Stimulated activated CD4-positive, alpha-beta T cell treated with anti-CD3 and anti-CD28 coated beads, Interleukin-4, amount 100 ng/mL, for 1 hour (primary cell): ENCODE data around the gene HEATR1.
"Not testable (repeated sequence)": the region's sequence is repeated elsewhere in the genome, so short reads cannot be mapped to it uniquely, and the experiment has no call there.

Experiments
- DNase-seq: peaks from one replicate; pipeline ENCODE4 v3.0.0-alpha.2; 2020

The HEATR1 gene

DNA sequence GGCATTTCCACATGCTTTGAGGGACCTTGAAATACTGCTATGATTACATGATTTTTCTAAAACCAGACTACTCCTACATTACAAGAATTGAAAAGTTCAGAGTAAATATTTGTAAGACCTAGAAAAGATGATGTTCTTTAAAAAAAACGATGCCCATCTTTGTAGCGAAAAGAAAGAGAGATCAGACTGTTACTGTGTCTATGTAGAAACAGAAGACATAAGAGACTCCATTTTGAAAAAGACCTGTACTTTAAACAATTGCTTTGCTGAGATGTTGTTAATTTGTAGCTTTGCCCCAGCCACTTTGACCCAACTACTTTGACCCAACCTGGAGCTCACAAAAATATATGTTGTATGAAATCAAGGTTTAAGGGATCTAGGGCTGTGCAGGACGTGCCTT is 100.0 kb downstream of the HEATR1 start:
- not testable (repeated sequence) for DNase-seq

DNA sequence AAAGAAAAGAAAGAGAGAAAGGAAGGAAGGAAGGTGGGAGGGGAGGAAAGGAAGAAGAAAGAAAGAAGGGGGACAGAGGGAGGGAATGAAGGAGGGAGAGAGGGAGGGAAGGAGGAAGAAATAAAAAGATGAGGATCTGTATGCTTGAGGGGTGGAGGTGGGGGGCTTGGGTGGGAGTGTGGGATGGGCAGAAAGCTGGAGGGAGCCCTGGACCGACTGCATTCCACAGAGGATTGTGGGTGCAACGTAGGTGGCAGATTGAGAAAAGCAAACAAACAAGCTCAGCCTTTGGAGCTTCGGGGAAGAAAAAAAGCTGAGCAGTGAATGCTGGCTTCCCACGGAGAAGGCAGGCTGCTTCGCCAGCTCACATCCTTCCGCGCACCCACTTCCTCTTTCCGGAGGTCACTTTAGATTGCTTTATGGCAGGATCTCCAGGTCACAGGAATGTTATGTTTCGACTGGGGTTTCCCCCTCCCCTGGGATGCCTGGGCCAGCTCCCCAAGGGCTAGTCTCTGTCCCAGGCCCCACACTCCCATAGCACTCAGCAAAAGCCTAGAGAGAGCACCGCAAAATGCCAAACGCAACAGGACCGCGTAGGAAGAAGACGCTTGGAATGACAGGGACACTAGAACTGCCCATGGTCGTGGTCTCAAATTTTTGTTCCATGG is 101.2 kb downstream of the HEATR1 start:
- DNase-seq: no peak

DNA sequence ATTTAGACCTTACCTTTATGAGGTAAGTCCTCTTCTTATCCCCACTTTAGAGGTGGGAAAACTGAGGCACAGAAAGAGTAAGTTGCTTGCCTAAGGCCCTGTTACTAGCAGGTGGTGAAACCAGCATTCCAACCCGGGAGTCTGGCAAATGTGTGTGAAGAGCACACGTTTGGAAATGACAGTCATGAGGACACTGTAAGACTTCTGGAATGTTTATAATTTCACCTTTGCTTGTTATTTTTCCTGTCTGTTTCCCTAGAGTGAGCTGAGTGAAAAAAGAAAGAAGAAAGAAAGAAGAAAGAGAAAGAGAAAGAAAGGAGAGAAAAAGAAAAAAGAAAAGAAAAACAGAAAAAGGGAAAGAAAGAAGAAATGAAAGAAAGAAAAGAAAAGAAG is 101.7 kb downstream of the HEATR1 start:
- no peak for DNase-seq

DNA sequence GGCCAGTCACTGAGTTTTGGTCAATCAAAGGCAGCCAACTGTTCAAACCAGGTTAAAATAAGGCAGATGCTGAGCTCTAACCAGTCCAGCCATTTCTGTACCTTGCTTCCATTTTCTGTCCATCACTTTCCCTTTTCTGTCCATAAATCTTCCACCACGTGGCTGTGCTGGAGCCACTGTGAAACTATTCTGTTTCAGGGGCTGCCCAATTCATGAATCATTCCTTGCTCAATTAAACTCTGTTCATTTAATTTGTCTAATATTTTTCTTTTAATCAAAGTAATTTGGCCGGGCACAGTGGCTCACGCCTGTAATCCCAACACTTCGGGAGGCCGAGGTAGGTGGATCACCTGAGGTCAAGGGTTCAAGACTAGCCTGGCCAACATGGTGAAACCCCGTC is 103.2 kb downstream of the HEATR1 start:
- DNase-seq: no peak
